Peyer's patch (tissue), 4 donors: ENCODE results near the gene KDM5A.

Experiments used
- POLR2A ChIP-seq, 2 donors: fragments of 450-650 bp; IDR thresholded peaks; one replicate each; pipeline ENCODE4 v1.5.1; 2017; ENCODE audit warnings: antibody characterized with exemption in 2 of 2, mild to moderate bottlenecking in 2 of 2, moderate library complexity in 2 of 2
- TF ChIP-seq, protein P1 (sequence below), 6 experiments: fragments of 450-650 bp in 4 of 6; fragments of 200-600 bp in 2 of 6; sonication (generic) in 1 of 6; IDR thresholded peaks; one replicate each; pipeline ENCODE4 v1.5.1; 2017 to 2019; ENCODE audit warnings: antibody characterized with exemption in 6 of 6, mild to moderate bottlenecking in 3 of 6, moderate library complexity in 1 of 6

DNA sequence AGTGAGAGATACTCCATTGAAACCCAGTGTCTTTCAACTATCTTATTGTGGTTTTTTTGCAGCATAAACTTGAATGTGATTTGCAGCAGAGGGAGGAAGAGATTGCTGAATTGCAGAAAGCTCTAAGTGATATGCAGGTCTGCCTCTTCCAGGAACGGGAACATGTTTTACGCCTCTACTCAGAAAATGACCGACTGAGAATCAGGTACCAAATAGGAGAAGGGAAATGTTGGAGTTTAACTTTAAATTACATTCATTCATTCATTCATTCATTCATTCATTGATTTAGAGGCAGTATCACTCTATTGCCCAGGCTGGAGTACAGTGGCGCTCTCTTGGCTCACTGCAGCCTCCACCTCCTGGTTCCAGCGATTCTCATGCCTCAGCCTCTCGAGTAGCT, 29.3 kb upstream of the KDM5A start:
- TF ChIP-seq, protein P1, sequence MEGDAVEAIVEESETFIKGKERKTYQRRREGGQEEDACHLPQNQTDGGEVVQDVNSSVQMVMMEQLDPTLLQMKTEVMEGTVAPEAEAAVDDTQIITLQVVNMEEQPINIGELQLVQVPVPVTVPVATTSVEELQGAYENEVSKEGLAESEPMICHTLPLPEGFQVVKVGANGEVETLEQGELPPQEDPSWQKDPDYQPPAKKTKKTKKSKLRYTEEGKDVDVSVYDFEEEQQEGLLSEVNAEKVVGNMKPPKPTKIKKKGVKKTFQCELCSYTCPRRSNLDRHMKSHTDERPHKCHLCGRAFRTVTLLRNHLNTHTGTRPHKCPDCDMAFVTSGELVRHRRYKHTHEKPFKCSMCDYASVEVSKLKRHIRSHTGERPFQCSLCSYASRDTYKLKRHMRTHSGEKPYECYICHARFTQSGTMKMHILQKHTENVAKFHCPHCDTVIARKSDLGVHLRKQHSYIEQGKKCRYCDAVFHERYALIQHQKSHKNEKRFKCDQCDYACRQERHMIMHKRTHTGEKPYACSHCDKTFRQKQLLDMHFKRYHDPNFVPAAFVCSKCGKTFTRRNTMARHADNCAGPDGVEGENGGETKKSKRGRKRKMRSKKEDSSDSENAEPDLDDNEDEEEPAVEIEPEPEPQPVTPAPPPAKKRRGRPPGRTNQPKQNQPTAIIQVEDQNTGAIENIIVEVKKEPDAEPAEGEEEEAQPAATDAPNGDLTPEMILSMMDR (IDR thresholded peaks at IDR 0.05), result no peak
- TF ChIP-seq POLR2A (IDR thresholded peaks at IDR 0.05), result no peak
